HG02852 (cell line): ENCODE measurements around the gene SDC1.

Experiments
- ATAC-seq: cut with Tn5 transposase; IDR thresholded peaks from one replicate; pipeline ENCODE4 v1.9.1; 2021; ENCODE audit warnings: mild to moderate bottlenecking, moderate library complexity; ENCODE audit not compliant: unreplicated experiment

Gene SDC1

DNA sequence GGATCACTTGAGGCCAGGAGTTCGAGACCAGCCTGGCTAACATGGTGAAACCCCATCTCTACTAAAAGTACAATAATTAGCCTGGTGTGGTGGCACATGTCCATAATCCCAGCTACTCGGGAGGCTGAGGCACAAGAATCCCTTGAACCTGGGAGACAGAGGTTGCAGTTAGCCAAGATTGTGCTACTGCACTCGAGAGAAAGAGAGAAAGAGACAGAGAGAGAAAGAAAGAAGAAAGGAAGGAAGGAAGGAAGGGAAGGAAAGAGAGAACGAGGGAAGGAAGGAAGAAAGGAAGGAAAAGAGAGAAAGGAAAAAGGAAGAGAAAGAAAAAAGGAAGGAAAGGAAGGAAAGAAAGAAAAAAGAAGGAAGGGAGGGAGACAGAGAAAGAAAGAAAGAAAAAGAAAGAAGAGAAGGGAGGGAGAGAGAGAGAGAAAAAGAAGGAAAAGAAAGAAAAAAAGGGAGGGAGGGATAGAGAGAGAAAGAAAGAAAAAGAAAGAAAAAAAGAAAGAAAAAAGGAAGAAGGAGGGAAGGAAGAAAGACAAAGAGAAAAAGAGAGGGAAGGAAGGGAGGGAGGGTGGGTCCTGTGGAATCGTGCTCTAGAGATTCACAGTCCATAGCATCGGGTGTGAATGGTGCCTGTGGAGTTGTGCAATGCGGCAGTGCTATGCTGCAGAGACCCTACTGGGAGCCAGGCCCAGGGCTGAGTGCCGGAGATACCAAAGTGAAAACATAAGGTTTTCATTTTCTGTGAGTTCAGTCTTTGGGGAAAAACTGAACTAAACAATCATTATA is 4.6 kb upstream of the SDC1 start:
- ATAC-seq, result no peak

DNA sequence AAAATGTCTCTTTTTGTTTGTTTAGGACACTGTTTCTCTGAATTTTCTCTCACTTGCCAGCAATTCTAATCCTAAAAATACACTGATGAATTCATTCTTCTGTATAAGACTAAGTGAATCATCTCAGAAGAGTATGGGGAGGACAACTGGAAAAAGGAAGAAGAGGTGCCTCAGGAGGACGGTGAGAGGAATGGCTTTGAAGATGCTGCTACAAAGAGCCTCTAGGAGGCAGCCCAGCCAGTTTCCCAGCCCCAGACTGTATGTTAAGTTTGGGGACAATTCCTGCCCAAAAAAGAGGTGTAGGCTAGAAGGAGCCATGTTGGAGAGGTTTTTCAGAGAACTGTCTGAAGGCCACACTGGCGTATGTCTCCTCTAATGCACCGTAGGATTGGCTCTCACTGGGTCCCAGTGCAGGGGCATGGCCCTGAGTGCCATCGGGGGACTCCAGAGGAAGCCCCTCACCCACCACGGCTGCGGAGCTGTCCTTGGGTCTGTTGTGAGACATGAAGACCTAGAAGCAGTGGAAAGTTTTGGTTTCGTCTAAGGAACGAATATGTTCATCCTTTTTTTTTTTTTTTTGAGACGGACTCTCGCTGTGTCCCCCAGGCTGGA is 3.1 kb upstream of the SDC1 start:
- no peak for ATAC-seq

- no peak for ATAC-seq
Measured at GRCh38 chr2:20226152-20226545, 1.2 kb upstream of the SDC1 start.

GRCh38 chr2:20225294-20226151 is 593 bp upstream of the SDC1 start:
- ATAC-seq, result peak; percentile 58

GRCh38 chr2:20224164-20224715 is 690 bp downstream of the SDC1 start:
- ATAC-seq, result peak; percentile 24

- peak; percentile 28 for ATAC-seq
Measured at GRCh38 chr2:20223407-20224163, 1.3 kb downstream of the SDC1 start.

- ATAC-seq, result no peak
Measured at GRCh38 chr2:20222769-20223406, 2.0 kb downstream of the SDC1 start.

- ATAC-seq, result no peak
Measured at GRCh38 chr2:20222014-20222768, 2.7 kb downstream of the SDC1 start.

DNA sequence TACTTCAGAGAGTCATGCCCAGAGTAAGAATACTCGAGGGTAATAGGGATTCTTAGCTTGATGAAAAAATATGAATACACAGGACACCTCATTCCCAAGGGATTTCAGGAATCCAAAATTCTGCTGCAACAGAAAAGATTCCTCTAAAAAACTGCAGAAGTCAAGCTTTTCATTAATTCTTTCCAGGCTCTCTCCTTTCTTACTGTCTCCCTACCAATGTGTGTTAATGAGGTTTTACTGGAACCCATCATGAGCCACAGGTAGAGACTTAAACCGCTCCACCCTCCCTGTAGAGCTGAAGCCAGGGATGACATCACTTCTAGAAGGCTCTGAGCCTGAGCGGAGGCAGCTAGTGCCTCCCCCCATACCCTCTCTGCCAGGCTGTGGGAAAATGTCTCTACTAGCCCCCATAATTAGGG is 3.4 kb downstream of the SDC1 start:
- ATAC-seq, result no peak

DNA sequence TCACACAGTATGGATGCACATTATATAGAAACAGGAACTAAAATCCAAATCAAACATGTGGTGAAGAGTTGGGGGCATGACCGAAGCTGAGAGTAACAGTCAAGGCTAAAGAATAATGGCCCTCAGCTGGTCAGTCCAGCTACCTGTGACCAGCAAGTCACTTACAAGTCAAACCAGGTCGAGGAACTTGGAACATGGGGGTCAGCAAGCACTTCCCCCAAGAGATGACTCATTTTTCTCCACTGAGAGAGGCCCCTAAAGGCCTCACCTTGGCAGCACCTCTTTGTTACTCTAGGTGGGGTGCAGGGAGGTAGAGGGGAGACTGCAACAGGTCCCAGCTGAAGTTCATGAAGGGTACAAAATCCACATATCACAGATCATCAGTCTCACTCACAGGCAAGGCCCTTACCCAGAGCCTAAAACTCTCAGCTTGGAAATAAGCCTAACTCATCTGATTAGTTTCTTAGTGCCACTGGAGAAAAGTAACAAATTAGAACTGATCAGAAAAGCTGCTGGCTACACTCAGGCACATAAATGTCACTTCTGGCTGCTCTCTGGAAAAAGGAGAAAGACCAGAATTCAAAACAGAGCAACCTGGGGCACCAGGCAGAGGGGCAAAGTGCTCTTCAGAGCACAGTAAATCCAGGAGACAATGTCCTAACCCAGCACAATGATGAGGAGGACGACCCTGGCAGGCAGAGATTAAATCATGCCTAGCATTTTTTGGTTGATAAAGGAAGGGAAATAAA is 4.0 kb downstream of the SDC1 start:
- no peak for ATAC-seq

DNA sequence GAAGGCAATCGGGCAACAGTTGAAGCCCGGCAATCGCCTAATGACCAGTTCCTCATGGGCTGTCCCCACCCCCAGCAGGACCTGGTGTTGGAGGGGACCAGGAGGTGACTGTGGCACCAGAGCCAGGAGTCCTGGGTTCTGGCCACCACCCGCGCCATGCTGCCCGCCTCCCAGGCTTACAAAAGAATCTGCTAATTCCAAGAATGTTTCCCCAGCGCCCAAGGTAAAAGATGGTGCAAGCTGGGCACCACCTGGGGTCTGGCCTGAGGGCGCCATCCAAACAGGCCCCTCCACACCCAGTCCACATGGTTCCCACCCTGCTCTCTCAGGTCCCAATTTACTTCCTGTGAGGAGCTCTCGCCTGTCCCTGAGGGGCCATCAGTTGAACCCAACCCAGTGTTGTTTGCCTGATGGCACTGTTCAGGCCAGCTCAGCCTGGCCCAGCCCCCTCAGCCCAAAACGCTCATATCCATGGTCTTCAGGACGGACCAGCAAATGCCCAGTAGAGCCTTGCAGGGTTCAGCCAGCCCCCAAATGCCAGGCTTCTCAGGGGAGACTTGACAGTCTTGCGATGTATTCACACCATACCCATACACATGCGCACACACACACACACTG is 5.1 kb downstream of the SDC1 start:
- ATAC-seq, result no peak

- no peak for ATAC-seq
Measured at GRCh38 chr2:20218331-20219320, 6.3 kb downstream of the SDC1 start.

DNA sequence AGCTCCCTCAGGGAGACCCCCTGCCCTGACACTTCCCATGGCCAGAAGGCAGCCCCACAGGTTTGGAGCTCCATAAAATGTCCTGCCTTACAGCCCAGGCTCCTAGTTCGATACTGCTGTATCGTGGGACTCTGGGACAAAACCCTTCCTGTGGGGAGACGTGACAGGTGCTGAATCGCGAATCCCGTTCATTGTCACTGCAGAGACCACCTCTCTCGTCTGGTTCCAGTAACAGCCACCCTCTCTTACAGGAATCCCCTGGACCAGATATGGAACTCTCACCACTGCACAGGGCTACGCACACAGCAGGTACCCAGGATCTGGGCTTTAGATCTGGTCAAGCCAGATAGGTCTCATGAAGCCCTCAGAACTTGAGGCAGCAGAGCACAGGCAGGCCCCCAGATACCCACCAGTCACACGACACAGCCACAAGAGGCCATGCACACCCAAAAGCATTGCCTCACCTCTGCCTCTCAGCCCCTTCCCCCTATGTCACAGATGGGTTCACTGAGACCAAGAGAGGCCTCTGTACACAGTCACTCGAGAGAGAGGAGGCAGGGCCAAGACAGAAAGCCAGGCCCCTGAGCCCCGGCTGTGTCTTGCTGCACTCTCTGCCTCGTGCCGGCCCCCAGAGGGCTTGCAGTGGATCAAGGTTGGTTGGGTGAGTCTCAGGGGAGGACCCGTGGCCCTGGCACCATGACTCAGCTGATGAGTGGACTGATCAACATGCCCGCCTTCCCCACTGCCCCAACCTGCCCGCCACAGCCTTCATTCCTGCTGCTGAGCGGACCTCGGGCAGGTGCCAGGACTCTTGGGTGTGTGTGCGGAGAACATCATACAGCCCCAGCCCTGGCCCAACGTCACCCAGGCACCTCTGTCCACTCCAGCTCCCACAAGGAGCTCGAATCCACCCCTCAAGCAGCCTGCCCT is 7.6 kb downstream of the SDC1 start:
- ATAC-seq, result no peak

- no peak for ATAC-seq
Measured at GRCh38 chr2:20216130-20217025, 8.6 kb downstream of the SDC1 start.
